Endometrium (tissue), 2 donors: ENCODE data around the gene CAP1.

Experiments used
- FAIRE-seq: peaks from 2 replicates; lab custom pipeline; 2012; peaks lifted over from hg19 to GRCh38; lab: Jason Lieb, UNC
- donor health status: control.
- donor health status: control.

The CAP1 gene

DNA sequence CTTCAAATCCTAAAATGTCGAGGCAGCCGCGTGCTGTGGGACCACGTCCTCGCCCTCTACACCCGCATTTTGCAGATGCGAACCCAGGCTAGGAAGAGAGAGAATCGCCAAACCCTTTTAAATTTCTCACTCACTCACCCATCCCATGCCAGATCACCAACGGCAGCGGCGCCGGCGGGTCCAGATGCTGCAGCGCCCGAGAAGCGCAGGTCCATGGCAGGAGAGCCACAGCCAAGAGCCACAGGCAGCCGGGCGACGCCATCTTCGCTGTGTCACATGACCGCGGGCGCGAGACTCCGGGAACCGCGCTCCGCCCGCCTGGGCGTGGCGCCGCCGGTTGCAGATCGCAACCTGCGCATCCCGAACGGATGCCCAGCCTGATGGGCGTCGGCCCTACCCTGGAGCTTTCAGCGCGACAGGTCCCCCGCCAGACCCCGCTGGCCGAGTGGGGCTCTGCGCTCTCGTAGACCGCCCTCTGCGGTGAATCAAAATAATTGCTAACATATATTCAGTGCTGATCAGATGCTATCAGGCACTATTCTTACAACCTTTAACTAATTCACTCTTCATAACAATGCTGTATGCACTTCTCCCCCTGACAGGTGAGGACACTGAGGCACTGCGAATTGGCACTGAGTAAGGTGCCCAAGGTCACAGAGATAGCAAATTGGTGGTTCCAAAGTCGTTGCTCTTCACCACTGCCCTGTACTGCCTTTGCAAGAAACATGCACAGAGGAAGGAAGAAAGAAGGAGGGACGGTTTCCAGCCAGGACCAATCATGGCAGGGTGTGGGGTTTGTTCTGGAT, 56.7 kb downstream of the CAP1 start, which contains the start of gene PPT1:
PPT1 (minus strand) TSS at position 276 of the 806 bp plus-strand sequence; CDS start at position 262, 14 bp downstream.
- FAIRE-seq = no peak

DNA sequence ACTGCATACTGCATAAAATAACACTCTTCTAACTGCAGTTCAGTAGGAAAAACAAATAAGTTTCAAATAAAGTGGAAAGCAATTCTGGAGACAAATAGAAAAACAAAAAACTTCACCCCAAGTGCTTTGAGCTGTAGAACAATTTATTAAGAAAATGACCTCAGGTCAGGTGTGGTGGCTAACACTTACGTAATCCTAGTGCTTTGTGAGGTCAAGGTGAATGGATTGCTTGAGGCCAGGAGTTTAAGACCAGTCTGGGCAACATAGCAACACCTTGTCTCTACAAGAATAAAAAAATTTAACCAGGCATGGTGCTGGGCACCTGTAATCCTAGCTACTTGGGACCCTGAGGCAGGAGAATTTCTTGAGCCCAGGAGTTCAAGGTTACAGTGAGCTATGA, 61.5 kb downstream of the CAP1 start:
- FAIRE-seq = no peak

DNA sequence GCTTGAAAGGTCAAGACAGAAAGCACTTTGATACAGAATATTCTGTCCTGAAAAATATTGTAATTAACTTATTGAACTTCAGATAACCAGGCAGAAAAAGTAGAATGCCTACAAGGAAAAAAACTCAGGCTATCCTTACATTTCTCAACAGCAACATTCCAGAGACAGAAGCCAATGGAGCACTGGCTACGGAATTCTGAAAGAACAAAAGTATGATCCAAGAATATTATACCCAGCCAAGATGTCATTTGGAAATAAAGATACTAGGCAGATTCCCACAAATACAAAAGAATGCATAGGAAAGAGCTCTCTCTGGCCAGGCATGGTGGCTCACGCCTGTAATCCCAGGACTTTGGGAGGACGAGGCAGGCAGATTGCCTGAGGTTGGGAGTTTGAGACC, 62.4 kb downstream of the CAP1 start:
- FAIRE-seq = no peak

- no peak for FAIRE-seq
These were observed 64.5 kb downstream of the CAP1 start for GRCh38 chr1:40105028-40105427.

DNA sequence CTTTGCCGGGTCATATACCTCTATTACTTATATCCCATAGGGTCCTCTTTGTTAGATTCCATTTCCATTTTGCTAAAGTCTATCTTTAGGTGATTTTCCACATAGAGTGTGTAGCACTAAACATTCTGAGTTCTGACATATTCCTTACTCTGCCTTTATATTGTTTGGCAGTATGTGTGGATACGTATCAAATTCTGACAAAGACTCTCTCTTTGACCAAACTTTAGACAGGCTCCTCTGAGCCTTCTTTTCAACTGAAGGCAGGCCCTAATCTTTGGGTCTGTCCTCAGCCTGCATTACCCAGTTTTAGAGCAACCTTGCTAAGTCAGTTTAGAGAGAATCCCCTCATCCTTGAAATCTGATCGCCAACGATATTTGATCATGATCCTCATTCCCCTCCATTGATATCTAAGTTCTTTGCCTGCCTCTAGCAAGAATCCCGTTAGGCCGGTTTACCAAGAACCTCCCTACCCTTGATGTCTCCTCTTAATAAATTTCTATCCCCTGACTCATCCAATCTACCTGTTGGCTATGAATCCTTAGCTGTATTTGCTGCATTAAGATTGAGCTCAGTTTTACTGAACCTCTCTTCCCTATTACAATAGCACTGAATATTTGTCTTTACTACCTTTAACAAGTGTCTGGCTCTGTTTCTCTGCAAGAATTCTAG, 66.9 kb downstream of the CAP1 start:
- no peak for FAIRE-seq

GRCh38 chr1:40110389-40110788, 69.9 kb downstream of the CAP1 start:
- no peak for FAIRE-seq

DNA sequence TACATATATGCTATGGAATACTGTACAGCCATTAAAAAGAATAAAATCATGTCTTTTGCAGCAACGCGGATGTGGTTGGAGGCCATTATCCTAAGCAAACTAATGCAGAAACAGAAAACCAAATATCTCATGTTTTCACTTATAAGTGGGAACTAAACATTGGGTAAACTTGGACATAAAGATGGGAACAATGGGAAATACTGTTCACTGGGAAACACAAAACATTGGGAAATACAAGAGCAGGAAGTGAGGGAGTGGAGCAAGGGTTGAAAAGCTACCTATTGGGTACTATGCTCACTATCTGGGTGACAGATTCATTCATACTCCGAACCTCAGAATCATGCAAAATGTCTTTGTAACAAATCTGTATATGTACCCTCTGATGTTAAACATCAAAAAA, 73.9 kb downstream of the CAP1 start:
- FAIRE-seq = no peak

GRCh38 chr1:40120128-40120527, 79.6 kb downstream of the CAP1 start:
- FAIRE-seq = no peak
